Limb (tissue), 2 donors: Measurements from ENCODE around the gene CHIA.
A peak's percentile ranks its signal among the peaks of the same experiment; 100 is the strongest.

Experiments
- DNase-seq, 2 donors: peaks; one replicate each; pipeline ENCODE4 v3.0.0-alpha.2; 2016; ENCODE audit errors: extremely low spot score in 2 of 2

The CHIA gene

DNA sequence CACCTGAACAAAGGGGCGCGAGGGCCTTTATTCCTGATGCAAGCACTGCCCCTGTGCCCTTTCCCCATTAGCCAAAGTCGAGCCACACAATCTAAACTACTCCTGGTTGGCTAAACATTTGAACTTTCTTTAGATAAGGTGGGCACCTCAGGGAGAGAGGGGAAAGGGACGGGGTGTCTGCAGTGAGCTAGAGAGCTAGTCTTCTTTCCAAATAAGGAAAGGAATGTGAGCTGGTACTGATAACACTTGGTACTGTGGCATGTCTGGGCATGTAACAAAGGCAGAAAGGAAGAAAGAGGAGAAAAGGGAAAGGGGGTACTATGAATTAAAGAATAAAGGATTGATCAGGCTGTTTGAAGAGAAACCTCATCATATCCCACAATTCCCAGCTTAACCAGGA, 74.0 kb downstream of the CHIA start:
- DNase-seq = no peak

DNA sequence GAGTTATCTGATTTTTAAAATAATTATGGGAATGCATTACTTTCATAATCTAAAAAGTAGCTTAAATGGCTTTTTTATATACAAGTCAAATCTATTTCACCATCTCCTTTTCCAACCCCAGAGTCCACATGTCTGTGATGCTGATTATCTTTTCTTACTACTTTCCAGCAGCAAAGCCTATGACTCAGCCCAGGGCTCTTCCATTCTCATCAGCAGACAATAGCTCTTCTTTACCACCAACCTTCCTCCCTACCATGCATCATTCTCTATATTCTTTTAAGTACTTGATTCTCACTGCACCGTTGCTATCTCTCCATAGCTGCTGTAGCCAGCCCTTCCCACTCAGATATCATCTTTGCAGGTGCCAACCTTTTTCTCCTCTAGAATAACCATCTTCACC, 75.6 kb downstream of the CHIA start:
- no peak for DNase-seq

DNA sequence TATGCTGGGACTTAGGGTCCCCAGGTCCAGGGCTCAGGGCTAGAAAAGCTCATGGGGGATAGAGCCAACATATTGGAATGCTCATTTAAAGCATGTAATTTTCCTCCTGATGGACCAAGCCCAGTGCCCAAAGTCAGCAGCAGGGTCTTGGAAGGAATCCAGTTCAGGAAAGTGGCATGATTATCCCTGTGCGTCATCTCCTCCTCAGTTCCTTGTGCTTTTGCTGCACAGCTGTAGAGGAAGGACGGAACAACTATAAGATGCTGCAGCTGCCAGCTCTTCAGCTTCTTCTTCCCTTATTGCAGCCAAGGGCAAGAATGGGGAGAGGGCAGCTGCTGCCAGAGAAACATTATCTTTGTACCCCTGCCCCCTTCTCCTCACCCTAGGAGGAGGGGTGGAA, 78.5 kb downstream of the CHIA start:
- peak in 1 of 2 donors; percentile 21 for DNase-seq

DNA sequence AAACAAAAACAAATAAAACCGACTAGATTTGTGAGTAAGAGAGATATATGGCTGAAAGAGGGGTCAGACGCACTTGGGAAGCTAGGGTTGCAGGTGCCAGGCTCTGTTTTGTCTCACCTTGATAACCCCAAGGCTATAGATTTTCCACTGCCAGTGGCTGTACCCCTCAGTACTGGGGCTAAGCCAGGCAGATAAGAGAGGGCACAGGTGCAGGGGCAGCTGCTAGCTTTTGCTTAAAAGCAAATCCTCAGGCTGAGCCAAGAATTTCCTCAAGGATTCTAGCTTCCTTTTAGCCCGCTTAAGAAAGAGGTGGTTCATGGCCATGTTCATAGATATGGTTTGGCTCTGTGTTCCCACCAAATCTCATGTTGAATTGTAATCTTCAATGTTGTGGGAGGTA, 79.0 kb downstream of the CHIA start:
- DNase-seq = no peak
